GM06990 (cell line): ENCODE data around the gene TBX10.

ENCODE experiments used
- DNase-seq: peaks from one replicate; pipeline ENCODE4 v3.0.0-alpha.2; 2011; ENCODE audit not compliant: insufficient read length; ENCODE audit errors: extremely low read depth
- H3K27me3 ChIP-seq: replicated peaks from 2 replicates; pipeline ENCODE4 v1.6.0; 2011; ENCODE audit warnings: low read length; ENCODE audit not compliant: control insufficient read depth, insufficient read depth
- H3K36me3 ChIP-seq: 2 replicates; pipeline ENCODE4 v1.5.1; 2011; ENCODE audit warnings: low read length; ENCODE audit not compliant: control insufficient read depth, insufficient read depth
- H3K4me3 ChIP-seq: replicated peaks from 2 replicates; pipeline ENCODE4 v1.5.1; 2011; ENCODE audit warnings: low read depth, mild to moderate bottlenecking, control low read depth, low read length
- TF ChIP-seq, protein P1 (sequence below): IDR thresholded peaks from 2 replicates; pipeline ENCODE4 v1.5.1; 2011; ENCODE audit warnings: low read length, control low read depth, mild to moderate bottlenecking, inconsistent platforms; ENCODE audit not compliant: insufficient read depth, poor library complexity, severe bottlenecking

TBX10 gene

DNA sequence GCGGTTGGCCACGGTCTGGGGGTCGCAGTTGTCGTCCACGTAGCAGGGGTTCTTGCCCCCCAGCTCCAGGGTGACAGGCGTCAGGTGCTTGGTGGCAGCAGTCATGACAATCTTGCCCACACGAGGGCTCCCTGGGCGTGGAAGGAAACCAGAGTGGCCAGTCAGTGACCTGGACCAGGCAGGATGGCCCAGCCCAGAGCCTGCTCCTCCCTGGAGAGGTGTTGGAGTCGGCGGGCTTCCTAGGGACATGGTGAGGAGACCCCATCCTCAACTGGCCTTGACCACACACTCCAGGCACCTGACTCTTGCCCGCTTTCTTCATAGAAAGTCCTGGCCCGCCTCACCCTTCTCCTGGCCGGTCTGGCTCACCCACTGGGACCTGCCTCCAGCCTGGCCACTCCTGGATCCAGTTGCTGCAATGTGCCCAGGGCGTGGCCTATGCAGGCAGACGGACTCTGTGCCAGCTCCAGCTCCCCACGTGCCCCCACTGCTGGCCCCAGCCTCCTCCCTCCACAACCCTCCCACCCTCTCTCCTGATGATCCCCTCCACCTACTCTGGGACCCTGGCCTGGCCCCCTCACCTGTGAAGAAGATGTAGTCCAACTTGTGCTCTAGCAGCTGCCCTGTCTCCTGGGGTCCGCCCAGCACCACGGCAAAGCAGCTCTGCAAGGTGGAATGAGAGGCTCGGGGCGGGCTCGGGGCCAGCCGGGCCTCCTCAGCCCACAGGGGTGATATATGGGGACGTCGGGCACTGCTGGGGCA lies 26.2 kb upstream of the TBX10 start:
- TF ChIP-seq, protein P1, sequence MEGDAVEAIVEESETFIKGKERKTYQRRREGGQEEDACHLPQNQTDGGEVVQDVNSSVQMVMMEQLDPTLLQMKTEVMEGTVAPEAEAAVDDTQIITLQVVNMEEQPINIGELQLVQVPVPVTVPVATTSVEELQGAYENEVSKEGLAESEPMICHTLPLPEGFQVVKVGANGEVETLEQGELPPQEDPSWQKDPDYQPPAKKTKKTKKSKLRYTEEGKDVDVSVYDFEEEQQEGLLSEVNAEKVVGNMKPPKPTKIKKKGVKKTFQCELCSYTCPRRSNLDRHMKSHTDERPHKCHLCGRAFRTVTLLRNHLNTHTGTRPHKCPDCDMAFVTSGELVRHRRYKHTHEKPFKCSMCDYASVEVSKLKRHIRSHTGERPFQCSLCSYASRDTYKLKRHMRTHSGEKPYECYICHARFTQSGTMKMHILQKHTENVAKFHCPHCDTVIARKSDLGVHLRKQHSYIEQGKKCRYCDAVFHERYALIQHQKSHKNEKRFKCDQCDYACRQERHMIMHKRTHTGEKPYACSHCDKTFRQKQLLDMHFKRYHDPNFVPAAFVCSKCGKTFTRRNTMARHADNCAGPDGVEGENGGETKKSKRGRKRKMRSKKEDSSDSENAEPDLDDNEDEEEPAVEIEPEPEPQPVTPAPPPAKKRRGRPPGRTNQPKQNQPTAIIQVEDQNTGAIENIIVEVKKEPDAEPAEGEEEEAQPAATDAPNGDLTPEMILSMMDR = peak; percentile 37
- Histone ChIP-seq H3K27me3 (no peaks in the 10 kb centered on the region), H3K36me3 (no peaks in the 10 kb centered on the region), H3K4me3 (no peak overlapping the region)
- DNase-seq = no peak

DNA sequence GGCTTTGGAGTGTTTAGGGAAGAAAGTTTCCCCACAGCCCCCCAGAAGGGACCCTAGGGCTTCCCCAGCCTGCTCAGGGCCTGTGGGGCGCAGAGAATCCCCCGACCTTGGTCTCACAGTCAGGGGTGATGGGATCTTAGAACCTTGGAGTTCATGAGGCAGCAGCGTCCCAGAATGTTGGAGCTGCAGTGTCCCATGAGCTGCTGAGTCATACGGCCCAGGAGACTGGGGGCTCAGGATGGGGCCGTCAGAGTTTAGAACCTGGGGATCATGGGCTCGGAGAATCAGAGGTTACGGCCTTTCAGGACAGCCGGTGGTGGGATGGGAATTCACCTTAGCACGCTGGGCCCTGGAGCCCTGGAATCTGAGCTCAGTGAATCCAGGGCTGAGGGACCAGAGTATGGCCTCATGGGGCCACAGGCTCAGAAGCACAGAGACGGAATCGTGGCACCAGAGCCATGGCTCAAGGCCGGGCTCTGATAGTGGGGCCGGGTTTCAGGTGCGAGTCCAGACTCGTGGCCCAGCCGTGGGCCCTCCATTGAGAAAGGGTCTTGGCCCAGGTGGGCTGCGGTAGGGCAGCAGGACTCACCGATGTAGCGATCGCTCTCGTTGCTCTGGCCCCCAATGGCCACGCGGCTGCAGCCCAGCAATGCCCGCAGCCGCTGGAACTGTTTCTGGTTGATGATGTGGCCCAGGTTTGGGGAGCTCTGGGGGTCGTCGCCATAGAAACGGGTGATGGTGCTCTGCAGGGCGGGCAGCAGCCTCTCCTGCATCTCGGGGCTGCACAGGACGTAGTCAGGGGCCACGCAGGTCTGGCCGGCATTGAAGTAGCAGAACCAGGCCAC lies 25.4 kb upstream of the TBX10 start:
- Histone ChIP-seq H3K27me3 (no peaks in the 10 kb centered on the region), H3K4me3 (no peak overlapping the region), H3K36me3 (no peaks in the 10 kb centered on the region)
- no peak for DNase-seq
- TF ChIP-seq, protein P1 = no peak

DNA sequence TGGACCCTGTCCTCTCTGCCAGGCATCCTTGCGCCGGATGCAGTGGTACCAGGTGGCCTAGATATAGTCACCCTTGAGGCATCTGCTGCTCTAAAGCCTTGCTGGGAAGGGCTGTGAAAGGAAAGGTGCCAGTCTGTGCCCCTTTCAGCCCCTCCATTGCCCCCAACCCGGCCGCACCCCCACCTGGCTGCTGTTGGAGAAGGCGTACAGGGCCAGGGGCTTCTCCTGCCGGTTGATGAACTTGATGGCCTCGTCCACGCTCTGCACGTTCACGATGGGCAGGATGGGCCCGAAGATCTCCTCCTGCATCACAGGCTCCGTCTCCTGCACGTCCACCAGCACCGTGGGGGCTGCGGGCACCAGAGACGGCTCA lies 24.6 kb upstream of the TBX10 start:
- DNase-seq = no peak
- Histone ChIP-seq H3K4me3 (no peak overlapping the region), H3K36me3 (no peaks in the 10 kb centered on the region), H3K27me3 (no peaks in the 10 kb centered on the region)
- TF ChIP-seq, protein P1 = no peak

DNA sequence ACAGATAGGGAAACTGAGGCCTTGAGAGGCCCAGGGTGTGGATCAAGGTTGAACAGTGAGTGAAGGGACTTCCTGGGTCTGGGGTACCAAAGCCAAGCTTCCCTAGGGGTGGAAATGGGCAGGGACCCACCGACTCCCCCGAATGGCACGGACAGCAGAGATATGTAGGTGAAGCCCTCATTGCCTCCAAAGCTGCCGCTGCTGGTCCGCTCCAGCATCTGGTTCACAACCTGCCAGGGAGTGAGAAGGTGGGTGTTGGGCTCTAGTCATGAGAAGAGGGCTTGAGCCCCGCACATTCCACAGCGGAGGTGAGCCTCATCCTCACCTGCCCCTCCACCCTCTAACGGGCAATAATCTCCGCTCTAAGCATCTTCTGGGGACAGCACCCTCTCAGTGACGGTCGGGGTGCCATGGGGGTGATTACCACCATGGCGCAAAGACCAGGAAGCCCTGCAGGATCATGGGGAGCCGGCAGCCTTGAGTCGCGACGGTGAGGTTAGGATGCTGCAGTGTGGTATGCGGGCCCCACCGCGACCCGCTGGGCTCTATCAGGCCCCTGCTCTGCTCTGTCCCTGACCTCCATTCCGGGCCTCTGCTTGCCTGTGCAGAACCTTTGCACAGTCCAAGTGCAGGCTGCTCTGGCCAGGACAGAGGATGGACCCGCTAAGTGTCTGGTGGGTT lies 24.1 kb upstream of the TBX10 start:
- TF ChIP-seq, protein P1 = no peak
- DNase-seq = no peak
- Histone ChIP-seq H3K4me3 (no peak overlapping the region), H3K27me3 (no peaks in the 10 kb centered on the region), H3K36me3 (no peaks in the 10 kb centered on the region)

DNA sequence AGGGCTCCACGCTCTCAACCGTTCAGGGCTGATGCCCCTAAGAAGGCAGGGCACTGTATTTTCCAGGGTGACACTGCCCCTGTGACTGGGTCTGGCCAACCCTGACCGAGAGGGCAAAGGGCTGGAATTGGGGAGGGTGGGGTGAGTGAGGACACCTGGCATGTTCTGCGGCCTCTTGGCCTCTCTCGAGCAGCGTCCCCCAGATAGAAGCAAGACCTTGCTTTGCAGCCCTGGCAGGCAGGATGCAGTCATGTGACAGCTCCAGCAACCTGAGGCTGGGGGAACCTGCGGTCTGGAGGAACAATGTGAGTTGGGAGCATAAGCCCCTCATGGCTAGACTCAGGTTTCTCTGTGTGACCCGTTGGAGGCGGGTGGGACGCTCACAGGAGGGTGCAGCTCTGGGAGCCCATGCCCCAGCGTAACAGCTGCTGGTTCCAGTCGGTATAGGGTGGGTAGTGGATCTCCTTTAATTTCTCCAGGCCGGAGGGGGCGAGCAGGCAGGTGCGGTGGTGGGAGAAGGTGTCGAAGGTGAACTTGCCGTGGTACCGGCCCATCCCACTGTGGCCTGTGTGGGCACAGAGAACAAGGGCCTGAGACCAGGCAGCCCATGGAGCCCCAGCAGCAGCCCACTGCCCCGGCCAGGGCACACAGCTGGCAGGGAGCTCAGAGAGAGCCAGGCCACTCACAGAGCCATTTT lies 23.4 kb upstream of the TBX10 start:
- TF ChIP-seq, protein P1 = no peak
- no peak for DNase-seq
- no peak overlapping the region for H3K4me3 ChIP-seq
- H3K27me3 ChIP-seq = no peaks in the 10 kb centered on the region
- no peaks in the 10 kb centered on the region for H3K36me3 ChIP-seq
